Ramos (cell line): ENCODE measurements around the gene HIRA.

Experiments
- in situ Hi-C: fragments of 300-500 bp; cut with MboI; formaldehyde crosslinking; loops from one replicate; pipeline ENCODE4 v1.14.3; 2022; ENCODE audit warnings: low sequenced_read_pairs; ENCODE audit not compliant: unreplicated experiment

HIRA gene

DNA sequence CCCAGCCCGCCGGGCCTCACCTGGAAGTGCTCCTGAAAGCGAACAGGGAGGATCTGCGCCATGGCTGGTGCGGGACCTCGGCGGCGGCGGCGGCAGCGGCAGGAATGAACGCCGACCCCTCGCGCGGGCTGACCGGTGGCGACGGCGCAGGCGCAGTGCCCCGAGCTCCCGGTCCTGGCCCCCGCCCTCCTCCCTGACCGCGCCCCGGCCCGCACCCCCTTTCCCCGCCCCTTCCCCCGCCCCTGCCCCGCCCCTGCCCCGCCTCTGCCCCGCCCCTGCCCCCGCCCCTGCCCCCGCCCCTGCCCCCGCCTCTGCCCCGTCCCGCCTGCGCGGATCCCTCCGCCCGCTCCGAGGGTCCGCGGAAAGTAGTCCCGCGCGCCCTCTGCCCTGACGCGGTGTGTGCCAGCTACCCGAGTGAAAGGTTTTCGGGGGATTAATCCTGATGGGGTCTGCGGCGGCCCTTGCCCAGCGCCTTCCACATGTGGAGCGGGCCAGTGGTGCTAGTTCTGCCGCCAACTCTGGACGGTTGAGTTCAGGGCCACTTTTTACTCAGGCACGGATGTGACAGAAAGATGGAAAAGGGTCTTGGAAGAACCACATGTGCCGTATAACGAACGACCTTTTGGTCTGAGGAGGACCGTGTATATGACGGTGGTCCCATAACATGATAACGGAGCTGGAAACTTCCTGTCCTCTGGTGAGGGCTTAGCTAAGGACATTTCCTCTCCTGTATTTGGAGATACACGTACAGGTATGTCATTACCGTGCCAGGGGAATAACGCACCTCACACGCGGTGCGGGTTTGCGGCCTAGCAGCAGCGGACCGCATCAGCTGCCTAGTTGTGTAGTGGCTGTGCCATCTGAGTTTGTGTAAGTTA is 139.7 kb downstream of the HIRA start, which contains the start of gene CLTCL1:
TSS of gene CLTCL1 (minus strand) at position 140 of the 878 bp plus-strand sequence. CDS start at position 62, 78 bp downstream.
- in situ Hi-C loops: loop anchor here (10.0 kb wide), 1 partner anchor 333 kb away; no protein-coding TSS in a partner anchor

DNA sequence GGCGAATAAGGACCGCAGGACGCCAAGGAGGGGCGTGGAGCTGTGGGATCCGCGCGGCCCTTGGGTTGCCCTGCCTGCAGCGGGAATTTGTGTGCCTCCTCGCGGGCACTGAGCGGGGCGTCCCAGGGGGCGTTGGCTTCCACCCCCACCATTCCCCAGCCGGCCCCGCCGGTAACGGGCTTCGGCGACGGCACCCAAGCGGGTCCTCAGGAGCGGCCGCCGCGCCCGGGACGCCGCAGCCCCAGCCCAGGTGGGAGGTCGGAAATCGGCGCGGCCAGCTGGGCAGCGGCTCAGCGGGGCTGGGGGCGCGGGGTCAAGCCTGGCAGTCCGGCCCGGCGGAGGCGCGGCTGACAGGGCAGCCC is 140.3 kb downstream of the HIRA start:
- in situ Hi-C loops: loop anchor here (10.0 kb wide), 1 partner anchor 334 kb away; no protein-coding TSS in a partner anchor

DNA sequence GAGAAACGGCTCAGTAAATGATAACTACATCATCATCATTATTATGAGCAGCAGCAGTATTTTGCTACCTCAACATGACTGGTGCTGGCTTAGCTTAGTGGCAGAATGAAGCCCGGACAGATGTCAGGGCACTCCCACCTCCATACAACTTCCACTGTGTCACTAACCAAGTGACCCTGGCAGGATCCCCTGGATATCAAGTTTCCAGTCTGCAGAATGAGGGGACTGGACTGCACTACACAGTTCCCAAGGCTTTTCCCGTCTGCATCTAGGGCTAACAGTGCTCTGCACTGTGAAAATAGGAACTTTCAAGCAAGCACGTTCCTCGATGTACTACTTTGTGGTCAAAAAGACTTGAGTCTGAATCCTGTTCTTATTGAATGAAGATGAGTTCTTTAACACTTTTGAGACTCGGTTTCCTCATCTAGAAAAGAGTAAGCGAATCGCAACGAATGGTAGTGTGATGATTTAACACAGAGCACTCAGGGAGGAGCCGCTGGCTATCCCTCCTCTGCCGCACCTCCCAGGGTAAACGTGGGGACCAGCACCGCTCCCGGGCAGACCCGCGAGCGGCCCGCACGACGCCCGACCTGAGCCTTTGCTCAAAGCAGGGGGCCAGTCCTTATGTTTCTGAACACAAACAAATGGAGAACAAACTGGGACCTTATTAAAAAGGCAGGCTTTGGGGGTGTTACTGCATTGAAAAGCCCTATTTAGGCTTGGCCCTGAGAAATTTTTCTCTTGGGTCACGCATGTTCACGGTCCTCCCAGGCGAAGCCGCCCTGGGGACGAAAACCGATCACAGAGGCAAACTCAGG is 140.9 kb downstream of the HIRA start:
- in situ Hi-C loops: loop anchor here (10.0 kb wide), 1 partner anchor 334 kb away; no protein-coding TSS in a partner anchor

DNA sequence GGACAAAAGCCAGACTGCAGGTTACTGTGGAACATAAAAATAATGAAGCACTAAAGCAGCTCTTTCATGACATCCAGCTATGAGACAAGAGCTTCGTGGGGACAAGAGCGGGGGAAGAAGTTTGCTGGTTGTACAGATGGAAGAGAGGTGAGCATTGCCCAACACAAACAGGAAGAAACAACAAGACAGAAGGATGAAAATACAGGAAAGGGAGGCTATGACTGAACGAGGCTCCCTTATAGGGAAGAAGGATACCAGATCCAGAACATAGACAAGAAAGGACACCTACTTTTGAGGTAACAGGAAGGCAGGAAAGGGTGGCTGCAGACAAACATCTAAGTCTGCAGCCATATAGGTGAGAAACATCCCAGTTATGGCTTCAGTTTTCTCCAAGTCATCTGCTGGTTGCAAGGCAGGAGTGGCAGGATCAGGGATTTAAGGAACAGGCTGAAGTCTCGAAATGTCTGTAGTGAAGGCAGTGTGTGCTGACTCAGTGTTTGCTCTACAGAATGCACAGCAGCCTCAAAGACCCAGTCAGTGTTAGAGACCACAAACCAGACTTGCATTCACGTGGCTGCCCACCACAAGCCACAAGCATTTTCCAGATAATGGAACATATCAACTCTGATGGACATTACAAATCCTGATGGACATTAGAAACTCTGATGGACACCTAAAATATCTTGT is 141.9 kb downstream of the HIRA start:
- in situ Hi-C loops: loop anchor here (10.0 kb wide), 1 partner anchor 335 kb away; no protein-coding TSS in a partner anchor

DNA sequence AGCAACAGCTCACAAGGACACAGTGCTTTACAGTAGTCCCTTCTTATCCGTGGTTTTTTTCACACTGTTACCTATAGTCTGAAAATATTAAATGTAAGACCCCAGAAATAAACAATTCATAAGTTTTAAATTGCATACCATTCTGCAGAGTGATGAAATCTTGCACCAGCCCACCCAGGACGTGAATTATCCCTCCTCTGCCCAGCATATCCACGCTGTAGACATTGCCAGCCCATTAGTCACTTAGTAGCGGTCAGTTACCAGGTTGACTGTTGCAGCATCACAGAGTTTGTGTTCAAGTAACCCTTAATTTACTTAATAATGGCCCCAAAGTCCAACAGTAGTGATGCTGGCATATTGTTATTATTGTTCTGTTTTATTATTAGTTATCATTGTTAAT is 143.6 kb downstream of the HIRA start:
- in situ Hi-C loops: no loop called here

DNA sequence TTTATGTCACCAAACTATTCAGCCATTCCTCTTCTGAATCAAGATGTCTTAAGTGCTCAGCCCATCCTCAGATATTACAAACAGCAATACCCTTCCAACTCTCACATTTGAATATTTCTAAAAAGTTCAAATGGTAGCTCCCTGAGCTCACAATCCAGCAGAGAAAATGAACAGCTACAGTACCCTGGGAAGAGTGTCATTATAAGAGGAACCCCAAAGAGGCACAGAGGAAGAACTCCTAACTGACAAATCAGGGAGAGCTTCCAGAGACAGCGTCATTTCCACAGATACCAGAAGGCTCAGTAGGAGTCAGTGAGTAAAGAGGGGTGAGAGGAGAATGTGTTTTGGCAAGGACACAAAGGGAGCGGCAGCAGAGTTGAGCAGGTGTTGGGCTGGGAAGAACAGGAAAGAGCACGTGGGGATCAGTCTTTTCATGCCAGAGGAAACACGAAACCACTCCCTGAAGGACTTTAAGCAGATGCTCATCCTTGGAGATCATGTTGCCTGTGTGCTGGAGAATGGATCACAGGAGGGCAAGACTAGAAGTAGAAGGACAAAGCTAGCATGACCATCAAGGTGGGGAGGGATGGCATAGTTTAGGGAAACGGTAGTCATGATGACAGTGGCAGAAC is 144.3 kb downstream of the HIRA start:
- in situ Hi-C loops: no loop called here

DNA sequence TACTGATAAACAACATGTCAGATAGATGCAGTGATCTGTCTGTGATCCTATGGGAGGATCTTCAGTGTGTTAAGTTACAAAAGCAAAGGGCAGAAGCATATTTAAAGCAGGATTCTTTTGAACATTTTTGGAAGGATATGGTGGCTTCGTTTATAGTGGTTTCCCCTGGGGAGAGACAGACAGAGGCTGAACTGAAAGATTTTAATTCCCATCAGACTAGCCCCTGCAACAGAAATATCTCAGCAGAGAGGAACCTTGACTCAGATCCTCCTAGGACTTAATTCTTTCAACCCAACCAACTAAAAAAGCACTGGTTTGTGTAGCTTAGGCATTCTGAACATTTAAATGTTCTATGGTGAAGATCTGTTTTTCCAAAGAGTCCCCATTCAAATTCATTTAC is 145.7 kb downstream of the HIRA start:
- in situ Hi-C loops: no loop called here
